HL-60 (cell line): ENCODE results near the gene GRID1.

Source experiments
- DNase-seq, 2 experiments: peaks; one replicate each; pipeline ENCODE4 v3.0.0-alpha.2; 2010 to 2020; ENCODE audit warnings: low read depth in 1 of 2, low spot score in 1 of 2
- H3K27ac ChIP-seq: fragments of 250-450 bp; sonication (Bioruptor Pico); replicated peaks from 2 replicates; pipeline ENCODE4 v1.5.1; 2020; ENCODE audit warnings: mild to moderate bottlenecking, moderate library complexity
- H3K27me3 ChIP-seq: fragments of 250-450 bp; sonication (Bioruptor Pico); 2 replicates; pipeline ENCODE4 v1.5.1; 2021; ENCODE audit warnings: mild to moderate bottlenecking, moderate library complexity; ENCODE audit not compliant: insufficient read depth, poor library complexity, severe bottlenecking
- H3K4me3 ChIP-seq: replicated peaks from 2 replicates; pipeline ENCODE4 v1.5.1; 2011; ENCODE audit warnings: mild to moderate bottlenecking, control low read depth, low read length; ENCODE audit not compliant: insufficient read depth
- CTCF ChIP-seq: IDR thresholded peaks from one replicate; pipeline ENCODE4 v1.5.1; 2011; ENCODE audit warnings: low read length, control low read depth, inconsistent platforms; ENCODE audit not compliant: insufficient read depth
- GABPA ChIP-seq: IDR thresholded peaks from 2 replicates; pipeline ENCODE4 v1.6.1; 2012; ENCODE audit warnings: low read depth
- POLR2AphosphoS5 ChIP-seq: IDR thresholded peaks from 2 replicates; pipeline ENCODE4 v1.6.1; 2012; ENCODE audit warnings: low read depth
- REST ChIP-seq: IDR thresholded peaks from 2 replicates; pipeline ENCODE4 v1.6.1; 2012; ENCODE audit warnings: low read depth; ENCODE audit not compliant: insufficient replicate concordance
- SPI1 ChIP-seq: IDR thresholded peaks from 2 replicates; pipeline ENCODE4 v1.6.1; 2012; ENCODE audit warnings: low read depth, mild to moderate bottlenecking, borderline replicate concordance

Gene GRID1

GRCh38 chr10:86231796-86232560 is 134.6 kb downstream of the GRID1 start:
- no peak for TF ChIP-seq REST
- no peak for TF ChIP-seq POLR2AphosphoS5
- TF ChIP-seq CTCF = no peak
- no peak for TF ChIP-seq SPI1
- TF ChIP-seq GABPA = no peak
- Histone ChIP-seq H3K27ac (no peak overlapping the region), H3K27me3 (no peaks in the 10 kb centered on the region), H3K4me3 (no peak overlapping the region)
- no peak for DNase-seq

GRCh38 chr10:86230557-86231180 is 135.9 kb downstream of the GRID1 start:
- H3K27me3 ChIP-seq = no peaks in the 10 kb centered on the region
- TF ChIP-seq GABPA (no peak), POLR2AphosphoS5 (no peak), SPI1 (no peak), REST (no peak), CTCF (no peak)
- H3K4me3 ChIP-seq = no peak overlapping the region
- no peak for DNase-seq
- H3K27ac ChIP-seq = no peak overlapping the region

- no peak for DNase-seq
- H3K4me3 ChIP-seq = no peak overlapping the region
- TF ChIP-seq REST = no peak
- TF ChIP-seq GABPA = no peak
- no peak for TF ChIP-seq POLR2AphosphoS5
- no peak for TF ChIP-seq SPI1
- no peak for TF ChIP-seq CTCF
- H3K27ac ChIP-seq = no peak overlapping the region
- H3K27me3 ChIP-seq = no peaks in the 10 kb centered on the region
Observed at GRCh38 chr10:86229811-86230556, 136.6 kb downstream of the GRID1 start.
